K562 (cell line): ENCODE measurements around the gene LRRC30. TPM values are rescaled to one million over a fixed set of nuclear protein-coding genes. Genes with fewer than 3 reads are reported as not detected.

Experiments used
- ATAC-seq: fragments of 200-7000 bp; cut with Tn5 transposase; 3 replicates; pipeline ENCODE4 v1.9.1; 2020; ENCODE audit warnings: moderate library complexity
- BruUV-seq: library from RNA; stranded (reverse); fragments of 400-500 nt; replicated peaks from 2 replicates; lab custom pipeline; 2021; lab: Mats Ljungman, UMichigan
- CTCF ChIA-PET: fragments of 300-600 bp; formaldehyde crosslinking; extraction: SDS; loops from one replicate; lab custom pipeline; 2021; ENCODE audit warnings: low intra/inter-chr PET ratio; lab: Yijun Ruan, JAX
- POLR2A ChIA-PET: fragments of 300-600, 350-650 bp; sonication (Branson Sonifier 250); formaldehyde crosslinking; extraction: SDS; loops from one replicate; lab custom pipeline; 2021; ENCODE audit warnings: antibody characterized with exemption, inconsistent platforms; lab: Yijun Ruan, JAX
- DNase-seq, 4 experiments: peaks; one replicate each; pipeline versions ENCODE4 v3.0.0 to v3.0.0-alpha.2; 2011 to 2018; ENCODE audit warnings: low spot score in 3 of 4, mixed read lengths in 3 of 4; ENCODE audit errors: extremely low read depth in 1 of 4
- FAIRE-seq: peaks from 2 replicates; lab custom pipeline; 2011; peaks lifted over from hg19 to GRCh38; lab: Jason Lieb, UNC
- H2AFZ ChIP-seq: 2 replicates; pipeline ENCODE4 v1.6.0; 2011; ENCODE audit warnings: low read depth, low read length, control low read depth, inconsistent platforms
- H3K27ac ChIP-seq: fragments of 200-600 bp; 3 replicates; pipeline ENCODE4 v1.8.0; 2011; ENCODE audit warnings: low read depth, mild to moderate bottlenecking, control low read depth, inconsistent platforms, low read length, moderate library complexity, mixed read lengths; ENCODE audit errors: extremely low read depth
- H3K27me3 ChIP-seq, 2 experiments: fragments of 300-600 bp in 1 of 2; 2 replicates in 1 of 2; 3 replicates in 1 of 2; pipeline versions ENCODE4 v1.6.0 to v1.8.0; 2011; ENCODE audit warnings: inconsistent platforms in 2 of 2, low read length in 2 of 2, mild to moderate bottlenecking in 1 of 2, mixed read lengths in 1 of 2, moderate library complexity in 1 of 2; ENCODE audit not compliant: control insufficient read depth in 2 of 2, insufficient read depth in 2 of 2
- H3K36me3 ChIP-seq: fragments of 300-600 bp; 3 replicates; pipeline ENCODE4 v1.8.0; 2011; ENCODE audit warnings: mild to moderate bottlenecking, low read length, inconsistent platforms; ENCODE audit not compliant: control insufficient read depth, insufficient read depth
- H3K4me1 ChIP-seq, 2 experiments: fragments of 200-600 bp in 1 of 2; replicated peaks in 1 of 2; 2 replicates in 1 of 2; 3 replicates in 1 of 2; pipeline versions ENCODE4 v1.5.1 to v1.8.0; 2011; ENCODE audit warnings: inconsistent platforms in 2 of 2, low read length in 2 of 2, mild to moderate bottlenecking in 1 of 2, mixed read lengths in 1 of 2, moderate library complexity in 1 of 2; ENCODE audit not compliant: control insufficient read depth in 2 of 2, insufficient read depth in 2 of 2
- H3K4me2 ChIP-seq: 2 replicates; pipeline ENCODE4 v1.6.1; 2011; ENCODE audit warnings: low read length, control low read depth, inconsistent platforms, mixed read lengths; ENCODE audit not compliant: insufficient read depth
- H3K4me3 ChIP-seq: fragments of 200-600 bp; sonication (generic), shearing (Covaris generic); 2 replicates; pipeline ENCODE4 v1.5.1; 2016; ENCODE audit warnings: control low read depth, inconsistent platforms
- H3K79me2 ChIP-seq: fragments of 200-600 bp; 3 replicates; pipeline ENCODE4 v1.8.0; 2011; ENCODE audit warnings: low read length, inconsistent platforms; ENCODE audit not compliant: control insufficient read depth, insufficient read depth
- H3K9ac ChIP-seq, 2 experiments: 2 replicates each; pipeline versions ENCODE4 v1.6.0 to v1.6.1; 2011; ENCODE audit warnings: low read depth in 2 of 2, low read length in 2 of 2, control low read depth in 1 of 2, inconsistent platforms in 1 of 2, mild to moderate bottlenecking in 1 of 2, mixed read lengths in 1 of 2; ENCODE audit not compliant: insufficient read depth in 1 of 2
- H3K9me1 ChIP-seq: one replicate; pipeline ENCODE4 v1.6.0; 2011; ENCODE audit warnings: inconsistent platforms, mild to moderate bottlenecking, low read length, moderate library complexity; ENCODE audit not compliant: control insufficient read depth, insufficient read depth
- H3K9me3 ChIP-seq: replicated peaks from 2 replicates; pipeline ENCODE4 v1.5.1; 2011; ENCODE audit warnings: low read depth, low read length, inconsistent platforms; ENCODE audit not compliant: control insufficient read depth, insufficient read depth
- H4K20me1 ChIP-seq: replicated peaks from 2 replicates; pipeline ENCODE4 v1.6.1; 2011; ENCODE audit warnings: low read length, inconsistent platforms, mixed read lengths; ENCODE audit not compliant: control insufficient read depth, insufficient read depth
- CBX5 ChIP-seq: IDR thresholded peaks from 2 replicates; pipeline ENCODE4 v1.6.1; 2014; ENCODE audit warnings: low read depth, borderline replicate concordance
- DEAF1 ChIP-seq: fragments of 450-650 bp; formaldehyde crosslinking; IDR thresholded peaks from 2 replicates; pipeline ENCODE4 v1.4.0; 2020; ENCODE audit warnings: mild to moderate bottlenecking, moderate library complexity
- GMEB1 ChIP-seq: fragments of 250-450 bp; sonication (Bioruptor Pico); IDR thresholded peaks from 2 replicates; pipeline ENCODE4 v1.4.0; 2020; ENCODE audit warnings: mild to moderate bottlenecking
- RAD21 ChIP-seq, 2 experiments: fragments of 250-450 bp in 1 of 2; fragments of 450-650 bp in 1 of 2; sonication (Bioruptor Pico) in 1 of 2; formaldehyde crosslinking in 1 of 2; IDR thresholded peaks in 1 of 2; conservative IDR thresholded peaks in 1 of 2; 2 replicates each; pipeline versions ENCODE4 v1.4.0 to v1.8.0; 2020 to 2022; ENCODE audit warnings: mild to moderate bottlenecking in 2 of 2, moderate library complexity in 1 of 2
- RB1 ChIP-seq: fragments of 450-650 bp; IDR thresholded peaks from 2 replicates; pipeline ENCODE4 v1.6.1; 2017; ENCODE audit warnings: low read depth, mild to moderate bottlenecking
- REST ChIP-seq, 2 experiments: fragments of 450-650 bp; formaldehyde crosslinking in 1 of 2; IDR thresholded peaks; 2 replicates each; pipeline versions ENCODE4 v1.4.0 to v1.6.1; 2014 to 2020; ENCODE audit warnings: mild to moderate bottlenecking in 2 of 2, borderline replicate concordance in 1 of 2, low read depth in 1 of 2
- SMC3 ChIP-seq: conservative IDR thresholded peaks from 2 replicates; pipeline ENCODE4 v1.6.1; 2011; ENCODE audit warnings: low read depth, low read length, improper control_type of control experiment; ENCODE audit not compliant: insufficient read depth
- STAG1 ChIP-seq: sonication (generic); formaldehyde crosslinking; IDR thresholded peaks from 2 replicates; pipeline ENCODE4 v1.5.0; 2020; ENCODE audit warnings: missing genetic modification reagents, borderline replicate concordance
- WGBS: fragments of 100-300 bp; shearing (Covaris generic); methylation state at CpG from one replicate; pipeline ENCODE4 v1.1.6; 2016; ENCODE audit warnings: low coverage, mixed read lengths; ENCODE audit not compliant: insufficient coverage; ENCODE audit errors: missing lambda C conversion rate; 5-methylcytosine and 5-hydroxymethylcytosine counted together
- in situ Hi-C: fragments of 300-500 bp; cut with MboI; formaldehyde crosslinking; loops from 4 replicates; pipeline ENCODE4 v1.15.0; 2018; ENCODE audit warnings: inconsistent platforms, mixed read lengths
- intact Hi-C: fragments of 100-400 bp; cut with micrococcal nuclease; formaldehyde crosslinking; loops from 2 replicates; pipeline ENCODE4 v1.14.2; 2022
- polyA plus RNA-seq, 8 experiments: library from polyadenylated mRNA; depleted of rRNA in 4 of 8; stranded (reverse) in 5 of 8; unstranded in 3 of 8; fragments of >200 nt; fragmentation: Nextera tagmentation in 2 of 8; fragmentation: Illumina TruSeq in 1 of 8; extraction: Ambion mirVana in 2 of 8; extraction: Trizol in 1 of 8; gene quantifications; 2 replicates each; pipeline versions ENCODE4 v1.2.1 to v1.2.3, GENCODE V29; 2011 to 2014; ENCODE audit warnings: inconsistent platforms in 1 of 8, missing spikeins in 1 of 8
- total RNA-seq, 7 experiments: library from RNA; depleted of rRNA in 6 of 7; stranded (reverse); fragments of >200 nt in 6 of 7; fragmentation: Illumina TruSeq in 2 of 7; extraction: Trizol in 2 of 7; gene quantifications; 2 replicates each; pipeline versions ENCODE4 v1.2.1 to v1.2.3, GENCODE V29; 2011 to 2021; ENCODE audit warnings: low replicate concordance in 1 of 7

Gene LRRC30
- total and polyA plus RNA-seq, 9 of the 15 experiments (the other 6 are each of a cell fraction or from before 2014, with no cell fraction given) = not detected

DNA sequence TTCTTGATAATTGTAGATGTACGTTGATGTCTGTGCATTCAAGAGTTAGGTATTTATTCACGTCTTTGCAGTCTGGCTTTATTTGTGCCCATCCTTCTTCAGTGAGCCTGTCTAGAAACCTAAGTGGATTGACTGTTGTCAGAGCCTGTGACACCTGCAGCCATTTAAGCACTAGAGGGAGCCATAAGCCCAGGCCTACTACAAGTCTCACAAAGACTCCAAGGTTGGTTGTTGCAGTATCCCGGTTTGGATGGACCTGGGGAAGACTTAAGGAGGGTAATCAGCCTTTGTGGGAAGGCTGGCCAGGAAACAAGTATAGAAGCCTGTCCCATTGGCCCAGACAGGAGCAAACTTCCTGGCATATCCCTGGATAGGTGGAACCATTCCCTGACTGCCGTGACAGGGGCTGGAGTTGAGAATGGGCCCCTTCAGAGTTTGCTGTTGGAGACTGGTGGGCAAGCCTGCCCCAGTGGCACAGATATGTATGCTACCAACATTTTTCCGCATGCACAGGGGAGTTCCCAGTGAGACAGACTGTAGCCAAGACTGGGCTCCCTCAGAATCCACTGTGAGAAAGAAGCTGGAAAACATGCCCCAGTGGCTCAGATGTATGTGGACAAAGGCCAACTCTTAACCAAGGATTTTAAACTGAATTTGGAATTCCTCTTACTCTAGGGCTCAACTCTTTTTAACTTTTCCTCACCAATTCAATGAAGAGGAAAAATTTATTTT, 9.3 kb upstream of the LRRC30 start:
- intact Hi-C loops = loop anchor here (1.0 to 10.0 kb wide), 2 partner anchors 63 to 1168 kb away; no protein-coding TSS in a partner anchor
- Histone ChIP-seq H3K9me3 (no peaks in the 10 kb centered on the region), H2AFZ (no peak overlapping the region), H3K27ac (no peak overlapping the region), H4K20me1 (peaks cover 5% of the 10 kb centered on the region; the same call in 1 of the 2 replicates), H3K9ac (no peak overlapping the region), H3K9me1 (no peaks in the 10 kb centered on the region), H3K4me3 (no peak overlapping the region), H3K79me2 (no peaks in the 10 kb centered on the region), H3K27me3 (no peaks in the 10 kb centered on the region), H3K4me2 (no peak overlapping the region), H3K4me1 (no peaks in the 10 kb centered on the region), H3K36me3 (no peaks in the 10 kb centered on the region)
- 0% methylated on average over 5 of the region's 5 CpGs for WGBS
- ATAC-seq (peak; percentile 97), DNase-seq (peak; percentile 39 to 66 (median 46)), FAIRE-seq (peak; percentile 94)
- no TSS peak for BruUV-seq
- CTCF ChIA-PET = interaction anchor here (0.7 kb wide), 1 partner anchor 75 kb away, joined by 4 read pairs; no protein-coding TSS in a partner anchor
- in situ Hi-C loops = no loop called here
- POLR2A ChIA-PET = no interaction called here
- TF ChIP-seq RB1 (0 out of 2 replicates have a peak, but pooled peaks have one; percentile 29), REST (IDR thresholded peaks at IDR 0.05; ENCODE audit: borderline replicate concordance) (peak; percentile 34), REST (CRISPR knock-in tag; IDR thresholded peaks at IDR 0.05; ENCODE audit: low read depth) (no peak), RAD21 (CRISPR knock-in tag; conservative IDR thresholded peaks at IDR 0.05 in 1 of 2, IDR thresholded peaks at IDR 0.05 in 1 of 2) (peak; percentile 65 to 79), SMC3 (peak; percentile 55), STAG1 (CRISPR knock-in tag) (peak; percentile 49; the same call in 1 of the 2 replicates), CBX5 (no peak), GMEB1 (CRISPR knock-in tag) (0 out of 2 replicates have a peak, but pooled peaks have one; percentile 10), DEAF1 (CRISPR knock-in tag) (peak; percentile 48; the same call in 1 of the 2 replicates)
